Osteocyte (in vitro differentiated cells): Measurements from ENCODE around the gene SLCO1B3. TPM values are rescaled to one million over a fixed set of nuclear protein-coding genes. Genes with fewer than 3 reads are reported as not detected.

Experiments
- DNase-seq: peaks from one replicate; pipeline ENCODE4 v3.0.0; 2021; ENCODE audit warnings: mixed read lengths; ENCODE audit not compliant: unreplicated experiment; ENCODE audit errors: extremely low spot score
- H3K27ac Mint-ChIP-seq: one replicate; pipeline ENCODE4 v1.8.0; 2021; ENCODE audit warnings: mild to moderate bottlenecking, mixed read lengths; ENCODE audit not compliant: unreplicated experiment
- H3K27me3 Mint-ChIP-seq: one replicate; pipeline ENCODE4 v1.8.0; 2021; ENCODE audit warnings: mixed read lengths; ENCODE audit not compliant: unreplicated experiment
- H3K36me3 Mint-ChIP-seq: one replicate; pipeline ENCODE4 v1.8.0; 2021; ENCODE audit warnings: mixed read lengths; ENCODE audit not compliant: unreplicated experiment
- H3K4me1 Mint-ChIP-seq: one replicate; pipeline ENCODE4 v1.8.0; 2021; ENCODE audit warnings: mixed read lengths; ENCODE audit not compliant: unreplicated experiment
- H3K4me3 Mint-ChIP-seq: one replicate; pipeline ENCODE4 v1.8.0; 2021; ENCODE audit warnings: mild to moderate bottlenecking, moderate library complexity, mixed read lengths; ENCODE audit not compliant: unreplicated experiment
- H3K9me3 Mint-ChIP-seq: one replicate; pipeline ENCODE4 v1.8.0; 2021; ENCODE audit warnings: mixed read lengths; ENCODE audit not compliant: unreplicated experiment
- CTCF ChIP-seq: fragments of 200-600 bp; sonication (generic); IDR thresholded peaks from 2 replicates; pipeline ENCODE4 v1.5.0; 2021; ENCODE audit warnings: antibody characterized with exemption, mild to moderate bottlenecking, moderate library complexity
- total RNA-seq: library from RNA; stranded (reverse); gene quantifications from 2 replicates; pipeline ENCODE4 v1.2.1, GENCODE V29; 2021

The SLCO1B3 gene
- total RNA-seq, 1 donor from 2014 or later = not detected

- peaks cover 15% of the 10 kb centered on the region for H3K27me3 Mint-ChIP-seq
- H3K27ac Mint-ChIP-seq = no peak overlapping the region
Observed at GRCh38 chr12:20868277-20868676, 57.8 kb downstream of the SLCO1B3 start.

GRCh38 chr12:20883288-20883687 lies 72.8 kb downstream of the SLCO1B3 start:
- H3K27ac Mint-ChIP-seq = no peak overlapping the region
- H3K9me3 Mint-ChIP-seq = peaks cover 5% of the 10 kb centered on the region
- no peak overlapping the region for H3K4me3 Mint-ChIP-seq
- no peak for DNase-seq
- peaks cover 28% of the 10 kb centered on the region for H3K27me3 Mint-ChIP-seq
- no peak for TF ChIP-seq CTCF
- H3K36me3 Mint-ChIP-seq = no peaks in the 10 kb centered on the region
- no peaks in the 10 kb centered on the region for H3K4me1 Mint-ChIP-seq

More at GRCh38 chr12:20868277-20868676, 57.8 kb downstream of the SLCO1B3 start:
- no peak for DNase-seq
- Mint-ChIP-seq H3K36me3 (no peaks in the 10 kb centered on the region), H3K9me3 (no peaks in the 10 kb centered on the region), H3K4me1 (no peaks in the 10 kb centered on the region), H3K4me3 (no peak overlapping the region)
- TF ChIP-seq CTCF = no peak

GRCh38 chr12:20885116-20885515 lies 74.6 kb downstream of the SLCO1B3 start:
- no peak overlapping the region for H3K4me3 Mint-ChIP-seq
- TF ChIP-seq CTCF = no peak

GRCh38 chr12:20885552-20885951 lies 75.0 kb downstream of the SLCO1B3 start:
- peaks cover 10% of the 10 kb centered on the region for H3K9me3 Mint-ChIP-seq
- TF ChIP-seq CTCF = no peak
- H3K27ac Mint-ChIP-seq = no peak overlapping the region
- no peaks in the 10 kb centered on the region for H3K36me3 Mint-ChIP-seq
- H3K4me3 Mint-ChIP-seq = no peak overlapping the region
- no peak for DNase-seq
- H3K27me3 Mint-ChIP-seq = peaks cover 24% of the 10 kb centered on the region
- H3K4me1 Mint-ChIP-seq = no peaks in the 10 kb centered on the region

More at GRCh38 chr12:20885116-20885515, 74.6 kb downstream of the SLCO1B3 start:
- Mint-ChIP-seq H3K27ac (no peak overlapping the region), H3K9me3 (peaks cover 10% of the 10 kb centered on the region), H3K4me1 (no peaks in the 10 kb centered on the region), H3K36me3 (no peaks in the 10 kb centered on the region), H3K27me3 (peaks cover 24% of the 10 kb centered on the region)
- no peak for DNase-seq

GRCh38 chr12:20917269-20917668 lies 106.8 kb downstream of the SLCO1B3 start:
- no peak for DNase-seq
- Mint-ChIP-seq H3K36me3 (no peaks in the 10 kb centered on the region), H3K27ac (no peak overlapping the region), H3K4me1 (no peaks in the 10 kb centered on the region), H3K4me3 (no peak overlapping the region), H3K27me3 (peaks cover 8% of the 10 kb centered on the region), H3K9me3 (no peaks in the 10 kb centered on the region)
- TF ChIP-seq CTCF = no peak
